Naive B cell (primary cell): Measurements from ENCODE around the gene KLF4. TPM values are rescaled to one million over a fixed set of nuclear protein-coding genes. Genes with fewer than 3 reads are reported as not detected.

Source experiments
- ATAC-seq, 2 donors: fragments of 150-1000 bp; cut with Tn5 transposase; 2 replicates each; pipeline ENCODE4 v1.10.0; 2021; ENCODE audit warnings: low read depth in 2 of 2, mild to moderate bottlenecking in 2 of 2, moderate library complexity in 2 of 2
- DNase-seq: peaks from one replicate; pipeline ENCODE4 v3.0.0; 2022
- H3K27ac Mint-ChIP-seq, 6 donors: one replicate each; pipeline ENCODE4 v1.8.0; 2020 to 2022; ENCODE audit warnings: mild to moderate bottlenecking in 6 of 6, mixed read lengths in 6 of 6, moderate library complexity in 5 of 6, inconsistent platforms in 2 of 6
- H3K27me3 Mint-ChIP-seq, 3 donors: one replicate each; pipeline ENCODE4 v1.8.0; 2021 to 2022; ENCODE audit warnings: mixed read lengths in 3 of 3, mild to moderate bottlenecking in 1 of 3
- H3K36me3 Mint-ChIP-seq, 2 donors: one replicate each; pipeline ENCODE4 v1.8.0; 2020 to 2022; ENCODE audit warnings: mixed read lengths in 2 of 2, inconsistent platforms in 1 of 2, mild to moderate bottlenecking in 1 of 2
- H3K4me1 Mint-ChIP-seq, 3 donors: one replicate each; pipeline ENCODE4 v1.8.0; 2020 to 2022; ENCODE audit warnings: mixed read lengths in 3 of 3, inconsistent platforms in 1 of 3, mild to moderate bottlenecking in 1 of 3, moderate library complexity in 1 of 3
- H3K4me3 Mint-ChIP-seq, 8 donors: one replicate each; pipeline ENCODE4 v1.8.0; 2020 to 2022; ENCODE audit warnings: mild to moderate bottlenecking in 8 of 8, mixed read lengths in 8 of 8, moderate library complexity in 8 of 8, inconsistent platforms in 2 of 8
- H3K9me3 Mint-ChIP-seq, 7 donors: one replicate each; pipeline ENCODE4 v1.8.0; 2020 to 2022; ENCODE audit warnings: mixed read lengths in 7 of 7, mild to moderate bottlenecking in 5 of 7, inconsistent platforms in 2 of 7, moderate library complexity in 1 of 7
- polyA plus RNA-seq, 6 donors: library from polyadenylated mRNA; unstranded; fragments of 300-500 nt; fragmentation: Illumina TruSeq; gene quantifications; one replicate each; pipeline ENCODE4 v1.2.3, GENCODE V29; 2021; ENCODE audit warnings: low read depth in 6 of 6

KLF4 gene
- polyA plus RNA-seq, 6 donors from 2014 or later = 1.4 to 8.0 (median 2.2) TPM

GRCh38 chr9:107484117-107484723 lies 5.3 kb downstream of the KLF4 start:
- no peaks in the 10 kb centered on the region for H3K36me3 Mint-ChIP-seq
- peaks cover 0 to 1% (median 0%) of the 10 kb centered on the region in 7 donors for H3K9me3 Mint-ChIP-seq
- H3K4me3 Mint-ChIP-seq = no peak overlapping the region
- ATAC-seq = peak; percentile 33 to 52
- H3K27me3 Mint-ChIP-seq = peaks cover 13 to 21% (median 17%) of the 10 kb centered on the region in 3 donors
- no peak overlapping the region for H3K27ac Mint-ChIP-seq
- peaks cover 6 to 19% (median 10%) of the 10 kb centered on the region in 3 donors for H3K4me1 Mint-ChIP-seq
- peak; percentile 51 for DNase-seq

- Mint-ChIP-seq H3K36me3 (no peaks in the 10 kb centered on the region), H3K27ac (no peak overlapping the region), H3K27me3 (peaks cover 15 to 19% (median 17%) of the 10 kb centered on the region in 3 donors), H3K4me1 (peaks cover 6 to 14% (median 10%) of the 10 kb centered on the region in 3 donors), H3K4me3 (no peak overlapping the region), H3K9me3 (no peaks in the 10 kb centered on the region)
- ATAC-seq = no peak
- no peak for DNase-seq
Observed at GRCh38 chr9:107483666-107484065, 5.9 kb downstream of the KLF4 start.

- ATAC-seq (no peak), DNase-seq (no peak)
- Mint-ChIP-seq H3K27me3 (peaks cover 12 to 16% (median 13%) of the 10 kb centered on the region in 3 donors), H3K4me1 (no peaks in the 10 kb centered on the region), H3K36me3 (no peaks in the 10 kb centered on the region), H3K4me3 (no peak overlapping the region), H3K9me3 (peaks cover 0 to 1% (median 0%) of the 10 kb centered on the region in 7 donors), H3K27ac (peak overlapping the region in 1 of 6 donors; percentile 8)
Observed at GRCh38 chr9:107481035-107481434, 8.5 kb downstream of the KLF4 start.

- H3K4me3 Mint-ChIP-seq = no peak overlapping the region
- H3K27ac Mint-ChIP-seq = peak overlapping the region in 1 of 6 donors; percentile 56
- no peaks in the 10 kb centered on the region for H3K36me3 Mint-ChIP-seq
- DNase-seq (no peak), ATAC-seq (no peak)
- H3K4me1 Mint-ChIP-seq = no peaks in the 10 kb centered on the region
- H3K27me3 Mint-ChIP-seq = peaks cover 10 to 13% (median 12%) of the 10 kb centered on the region in 3 donors
- H3K9me3 Mint-ChIP-seq = peaks cover 0 to 1% (median 0%) of the 10 kb centered on the region in 7 donors
Observed at GRCh38 chr9:107480386-107480789, 9.2 kb downstream of the KLF4 start.

GRCh38 chr9:107478805-107479204 lies 10.8 kb downstream of the KLF4 start:
- no peak for ATAC-seq
- peaks cover 5 to 17% (median 12%) of the 10 kb centered on the region in 3 donors for H3K27me3 Mint-ChIP-seq
- peaks cover 0 to 1% (median 0%) of the 10 kb centered on the region in 7 donors for H3K9me3 Mint-ChIP-seq

GRCh38 chr9:107474124-107474523 lies 15.4 kb downstream of the KLF4 start:
- no peaks in the 10 kb centered on the region for H3K36me3 Mint-ChIP-seq

More at GRCh38 chr9:107478805-107479204, 10.8 kb downstream of the KLF4 start:
- no peak overlapping the region for H3K4me3 Mint-ChIP-seq
- no peak overlapping the region for H3K27ac Mint-ChIP-seq
- H3K4me1 Mint-ChIP-seq = no peaks in the 10 kb centered on the region
- no peaks in the 10 kb centered on the region for H3K36me3 Mint-ChIP-seq
- no peak for DNase-seq

GRCh38 chr9:107472581-107473340 lies 16.8 kb downstream of the KLF4 start:
- Mint-ChIP-seq H3K36me3 (no peaks in the 10 kb centered on the region), H3K27me3 (peaks cover 7 to 30% (median 7%) of the 10 kb centered on the region in 3 donors), H3K27ac (no peak overlapping the region), H3K4me1 (no peaks in the 10 kb centered on the region), H3K4me3 (no peak overlapping the region), H3K9me3 (no peaks in the 10 kb centered on the region)
- DNase-seq = no peak
- ATAC-seq = no peak

More at GRCh38 chr9:107474124-107474523, 15.4 kb downstream of the KLF4 start:
- no peak for DNase-seq
- Mint-ChIP-seq H3K4me1 (no peaks in the 10 kb centered on the region), H3K9me3 (peaks cover 0 to 1% (median 0%) of the 10 kb centered on the region in 7 donors), H3K27ac (peak overlapping the region in 1 of 6 donors; percentile 59), H3K27me3 (peaks cover 12 to 37% (median 17%) of the 10 kb centered on the region in 3 donors), H3K4me3 (no peak overlapping the region)
- no peak for ATAC-seq

GRCh38 chr9:107471552-107471951 lies 18.0 kb downstream of the KLF4 start:
- no peak for ATAC-seq
- no peaks in the 10 kb centered on the region for H3K36me3 Mint-ChIP-seq
- peaks cover 16 to 39% (median 18%) of the 10 kb centered on the region in 3 donors for H3K27me3 Mint-ChIP-seq
- no peak overlapping the region for H3K27ac Mint-ChIP-seq
- no peaks in the 10 kb centered on the region for H3K9me3 Mint-ChIP-seq
- DNase-seq = no peak
- H3K4me1 Mint-ChIP-seq = no peaks in the 10 kb centered on the region
- H3K4me3 Mint-ChIP-seq = peak overlapping the region in 1 of 8 donors; percentile 15

GRCh38 chr9:107467416-107467815 lies 22.2 kb downstream of the KLF4 start:
- peak overlapping the region in 2 of 8 donors; percentile 58 to 76 for H3K4me3 Mint-ChIP-seq
- ATAC-seq (no peak), DNase-seq (no peak)
- peaks cover 3 to 15% (median 7%) of the 10 kb centered on the region in 3 donors for H3K4me1 Mint-ChIP-seq
- no peaks in the 10 kb centered on the region for H3K36me3 Mint-ChIP-seq
- no peaks in the 10 kb centered on the region for H3K9me3 Mint-ChIP-seq
- H3K27me3 Mint-ChIP-seq = peaks cover 40 to 57% (median 43%) of the 10 kb centered on the region in 3 donors
- H3K27ac Mint-ChIP-seq = no peak overlapping the region

- Mint-ChIP-seq H3K9me3 (no peaks in the 10 kb centered on the region), H3K27ac (no peak overlapping the region), H3K4me1 (peaks cover 3 to 15% (median 7%) of the 10 kb centered on the region in 3 donors), H3K27me3 (peaks cover 46 to 63% (median 49%) of the 10 kb centered on the region in 3 donors), H3K36me3 (no peaks in the 10 kb centered on the region), H3K4me3 (peak overlapping the region in 7 of 8 donors; percentile 31 to 79 (median 73))
- ATAC-seq = no peak
- DNase-seq = no peak
Observed at GRCh38 chr9:107466826-107467225, 22.7 kb downstream of the KLF4 start.

GRCh38 chr9:107465467-107466451 lies 23.8 kb downstream of the KLF4 start:
- peaks cover 3 to 15% (median 7%) of the 10 kb centered on the region in 3 donors for H3K4me1 Mint-ChIP-seq
- DNase-seq (peak; percentile 52), ATAC-seq (peak; percentile 95)
- H3K27ac Mint-ChIP-seq = no peak overlapping the region
- H3K4me3 Mint-ChIP-seq = peak overlapping the region; percentile 63 to 90 (median 82)
- peaks cover 51 to 66% (median 56%) of the 10 kb centered on the region in 3 donors for H3K27me3 Mint-ChIP-seq
- no peaks in the 10 kb centered on the region for H3K36me3 Mint-ChIP-seq
- no peaks in the 10 kb centered on the region for H3K9me3 Mint-ChIP-seq

GRCh38 chr9:107464516-107464915 lies 25.1 kb downstream of the KLF4 start:
- peak overlapping the region in 7 of 8 donors; percentile 8 to 89 (median 63) for H3K4me3 Mint-ChIP-seq
- H3K4me1 Mint-ChIP-seq = peaks cover 3 to 15% (median 7%) of the 10 kb centered on the region in 3 donors
- DNase-seq (no peak), ATAC-seq (no peak)
- peaks cover 59 to 68% (median 62%) of the 10 kb centered on the region in 3 donors for H3K27me3 Mint-ChIP-seq
- H3K9me3 Mint-ChIP-seq = no peaks in the 10 kb centered on the region
- H3K36me3 Mint-ChIP-seq = no peaks in the 10 kb centered on the region
- peak overlapping the region in 1 of 6 donors; percentile 39 for H3K27ac Mint-ChIP-seq

GRCh38 chr9:107462691-107463090 lies 26.9 kb downstream of the KLF4 start:
- Mint-ChIP-seq H3K27me3 (peaks cover 65 to 68% (median 65%) of the 10 kb centered on the region in 3 donors), H3K9me3 (no peaks in the 10 kb centered on the region), H3K36me3 (no peaks in the 10 kb centered on the region), H3K4me1 (peaks cover 3 to 15% (median 7%) of the 10 kb centered on the region in 3 donors), H3K4me3 (no peak overlapping the region), H3K27ac (no peak overlapping the region)
- DNase-seq = no peak
- no peak for ATAC-seq
